Measurements from ENCODE around the gene NWD2.
"Not testable (repeated sequence)": the region's sequence is repeated elsewhere in the genome, so short reads cannot be mapped to it uniquely, and the experiment has no call there.

Gene NWD2
- total RNA-seq = 0 to 0.24 (median 0) reads per million in 9 experiments

GRCh38 chr4:37244583-37245390 lies at the start of gene NWD2:
NWD2 (plus strand) TSS chr4:37244743; CDS start chr4:37245068, 325 bp downstream.
- no peak for DNase-seq
- H3K4me3 Mint-ChIP-seq = no peak within 1 kb of the TSS
- peaks cover 0 to 2% of the 10 kb centered on the region in 2 donors for H3K4me1 Mint-ChIP-seq (ENCODE audit: low read depth in 2 of 2)
- H3K36me3 Mint-ChIP-seq (ENCODE audit: insufficient read depth) = no peaks in the 10 kb centered on the region
- no peak for ATAC-seq (replicated peaks)
- no peaks in the 10 kb centered on the region for H3K9me3 Mint-ChIP-seq
- no peak within 1 kb of the TSS for H3K27ac Mint-ChIP-seq
- peaks cover 13 to 66% of the 10 kb centered on the region in 2 donors for H3K27me3 Mint-ChIP-seq

- no peak for ATAC-seq (replicated peaks)
- H3K36me3 Mint-ChIP-seq (ENCODE audit: insufficient read depth) = no peaks in the 10 kb centered on the region
These were observed 46.6 kb upstream of the NWD2 start for GRCh38 chr4:37197899-37198298.

GRCh38 chr4:37204740-37205139 lies 39.8 kb upstream of the NWD2 start:
- ATAC-seq (replicated peaks); H3K4me1 Mint-ChIP-seq (ENCODE audit: low read depth in 2 of 2); H3K4me3 Mint-ChIP-seq: not testable (repeated sequence)

More at GRCh38 chr4:37197899-37198298, 46.6 kb upstream of the NWD2 start:
- H3K27ac Mint-ChIP-seq = no peak overlapping the region
- H3K27me3 Mint-ChIP-seq = no peaks in the 10 kb centered on the region
- H3K4me3 Mint-ChIP-seq = no peak overlapping the region
- peaks cover 4 to 14% of the 10 kb centered on the region in 2 donors for H3K9me3 Mint-ChIP-seq
- no peaks in the 10 kb centered on the region for H3K4me1 Mint-ChIP-seq (ENCODE audit: low read depth in 2 of 2)
- DNase-seq = no peak

GRCh38 chr4:37216209-37216608 lies 28.3 kb upstream of the NWD2 start:
- DNase-seq (no peak), ATAC-seq (replicated peaks) (no peak)
- no peaks in the 10 kb centered on the region for H3K27me3 Mint-ChIP-seq
- no peak overlapping the region for H3K4me3 Mint-ChIP-seq
- H3K9me3 Mint-ChIP-seq = peaks cover 0 to 5% of the 10 kb centered on the region in 2 donors
- H3K36me3 Mint-ChIP-seq (ENCODE audit: insufficient read depth) = no peaks in the 10 kb centered on the region
- no peaks in the 10 kb centered on the region for H3K4me1 Mint-ChIP-seq (ENCODE audit: low read depth in 2 of 2)
- no peak overlapping the region for H3K27ac Mint-ChIP-seq

More at GRCh38 chr4:37204740-37205139, 39.8 kb upstream of the NWD2 start:
- H3K27ac Mint-ChIP-seq; DNase-seq; H3K27me3 Mint-ChIP-seq; H3K36me3 Mint-ChIP-seq (ENCODE audit: insufficient read depth): not testable (repeated sequence)
- H3K9me3 Mint-ChIP-seq = peaks cover 9 to 11% of the 10 kb centered on the region in 2 donors

GRCh38 chr4:37219242-37219641 lies 25.3 kb upstream of the NWD2 start:
- H3K9me3 Mint-ChIP-seq = no peaks in the 10 kb centered on the region
- H3K36me3 Mint-ChIP-seq (ENCODE audit: insufficient read depth) = no peaks in the 10 kb centered on the region
- no peaks in the 10 kb centered on the region for H3K4me1 Mint-ChIP-seq (ENCODE audit: low read depth in 2 of 2)
- H3K27ac Mint-ChIP-seq = no peak overlapping the region
- no peak overlapping the region for H3K4me3 Mint-ChIP-seq
- DNase-seq (no peak), ATAC-seq (replicated peaks) (no peak)
- H3K27me3 Mint-ChIP-seq = no peaks in the 10 kb centered on the region

- H3K27me3 Mint-ChIP-seq = no peaks in the 10 kb centered on the region
- DNase-seq = no peak
- no peak overlapping the region for H3K27ac Mint-ChIP-seq
- no peaks in the 10 kb centered on the region for H3K9me3 Mint-ChIP-seq
- no peaks in the 10 kb centered on the region for H3K36me3 Mint-ChIP-seq (ENCODE audit: insufficient read depth)
- no peaks in the 10 kb centered on the region for H3K4me1 Mint-ChIP-seq (ENCODE audit: low read depth in 2 of 2)
- ATAC-seq (replicated peaks) = no peak
- H3K4me3 Mint-ChIP-seq = no peak overlapping the region
These were observed 24.6 kb upstream of the NWD2 start for GRCh38 chr4:37219990-37220389.

GRCh38 chr4:37220685-37221084 lies 23.9 kb upstream of the NWD2 start:
- no peaks in the 10 kb centered on the region for H3K36me3 Mint-ChIP-seq (ENCODE audit: insufficient read depth)

GRCh38 chr4:37223732-37224131 lies 20.8 kb upstream of the NWD2 start:
- Mint-ChIP-seq H3K27me3 (no peaks in the 10 kb centered on the region), H3K4me1 (ENCODE audit: low read depth in 2 of 2) (no peaks in the 10 kb centered on the region), H3K36me3 (ENCODE audit: insufficient read depth) (no peaks in the 10 kb centered on the region)

More at GRCh38 chr4:37220685-37221084, 23.9 kb upstream of the NWD2 start:
- H3K9me3 Mint-ChIP-seq = no peaks in the 10 kb centered on the region
- ATAC-seq (replicated peaks) = no peak
- no peaks in the 10 kb centered on the region for H3K4me1 Mint-ChIP-seq (ENCODE audit: low read depth in 2 of 2)
- H3K27ac Mint-ChIP-seq = no peak overlapping the region
- no peaks in the 10 kb centered on the region for H3K27me3 Mint-ChIP-seq
- DNase-seq = no peak
- no peak overlapping the region for H3K4me3 Mint-ChIP-seq

GRCh38 chr4:37224854-37225253 lies 19.7 kb upstream of the NWD2 start:
- Mint-ChIP-seq H3K9me3 (no peaks in the 10 kb centered on the region), H3K27ac (no peak overlapping the region), H3K4me1 (ENCODE audit: low read depth in 2 of 2) (no peaks in the 10 kb centered on the region), H3K27me3 (no peaks in the 10 kb centered on the region), H3K36me3 (ENCODE audit: insufficient read depth) (no peaks in the 10 kb centered on the region), H3K4me3 (no peak overlapping the region)
- ATAC-seq (replicated peaks) (no peak), DNase-seq (no peak)

More at GRCh38 chr4:37223732-37224131, 20.8 kb upstream of the NWD2 start:
- Mint-ChIP-seq H3K9me3 (no peaks in the 10 kb centered on the region), H3K27ac (no peak overlapping the region), H3K4me3 (no peak overlapping the region)
- DNase-seq (no peak), ATAC-seq (replicated peaks) (no peak)

GRCh38 chr4:37225778-37226177 lies 18.8 kb upstream of the NWD2 start:
- no peak overlapping the region for H3K27ac Mint-ChIP-seq
- no peaks in the 10 kb centered on the region for H3K36me3 Mint-ChIP-seq (ENCODE audit: insufficient read depth)
- no peaks in the 10 kb centered on the region for H3K4me1 Mint-ChIP-seq (ENCODE audit: low read depth in 2 of 2)
- H3K27me3 Mint-ChIP-seq = no peaks in the 10 kb centered on the region
- DNase-seq = no peak
- no peak overlapping the region for H3K4me3 Mint-ChIP-seq
- ATAC-seq (replicated peaks) = no peak
- H3K9me3 Mint-ChIP-seq = no peaks in the 10 kb centered on the region

- Mint-ChIP-seq H3K27ac (no peak overlapping the region), H3K27me3 (peaks cover 9 to 13% of the 10 kb centered on the region in 2 donors), H3K4me1 (ENCODE audit: low read depth in 2 of 2) (no peaks in the 10 kb centered on the region), H3K4me3 (no peak overlapping the region), H3K9me3 (peaks cover 0 to 5% of the 10 kb centered on the region in 2 donors), H3K36me3 (ENCODE audit: insufficient read depth) (no peaks in the 10 kb centered on the region)
- DNase-seq (no peak), ATAC-seq (replicated peaks) (no peak)
These were observed 12.2 kb upstream of the NWD2 start for GRCh38 chr4:37232315-37232714.

- no peaks in the 10 kb centered on the region for H3K4me1 Mint-ChIP-seq (ENCODE audit: low read depth in 2 of 2)
- H3K27ac Mint-ChIP-seq = no peak overlapping the region
- ATAC-seq (replicated peaks) (no peak), DNase-seq (no peak)
- peaks cover 0 to 5% of the 10 kb centered on the region in 2 donors for H3K9me3 Mint-ChIP-seq
- no peak overlapping the region for H3K4me3 Mint-ChIP-seq
- H3K36me3 Mint-ChIP-seq (ENCODE audit: insufficient read depth) = no peaks in the 10 kb centered on the region
- peaks cover 14 to 17% of the 10 kb centered on the region in 2 donors for H3K27me3 Mint-ChIP-seq
These were observed 8.4 kb upstream of the NWD2 start for GRCh38 chr4:37236165-37236564.

GRCh38 chr4:37241647-37242046 lies 2.9 kb upstream of the NWD2 start:
- Mint-ChIP-seq H3K9me3 (no peaks in the 10 kb centered on the region), H3K27ac (no peak overlapping the region), H3K4me1 (ENCODE audit: low read depth in 2 of 2) (peaks cover 0 to 2% of the 10 kb centered on the region in 2 donors), H3K4me3 (no peak overlapping the region), H3K36me3 (ENCODE audit: insufficient read depth) (no peaks in the 10 kb centered on the region), H3K27me3 (peaks cover 20 to 49% of the 10 kb centered on the region in 2 donors)
- ATAC-seq (replicated peaks) = no peak
- no peak for DNase-seq

GRCh38 chr4:37243051-37243450 lies 1.5 kb upstream of the NWD2 start:
- H3K36me3 Mint-ChIP-seq (ENCODE audit: insufficient read depth) = no peaks in the 10 kb centered on the region
- ATAC-seq (replicated peaks) (no peak), DNase-seq (no peak)
- no peak overlapping the region for H3K27ac Mint-ChIP-seq
- H3K4me1 Mint-ChIP-seq (ENCODE audit: low read depth in 2 of 2) = peaks cover 0 to 2% of the 10 kb centered on the region in 2 donors
- peaks cover 13 to 56% of the 10 kb centered on the region in 2 donors for H3K27me3 Mint-ChIP-seq
- H3K4me3 Mint-ChIP-seq = no peak overlapping the region
- H3K9me3 Mint-ChIP-seq = no peaks in the 10 kb centered on the region
